ENCODE results near the gene CLDN5.

GRCh38 chr22:19494001-19494560 is 30.1 kb downstream of the CLDN5 start:
- no peak for TF ChIP-seq CTCF (IDR thresholded peaks at IDR 0.05)
- no peak for TF ChIP-seq POLR2A (IDR thresholded peaks at IDR 0.05)
- TF ChIP-seq POLR2AphosphoS5 (IDR thresholded peaks at IDR 0.05) = no peak

Measured in stomach (tissue), 4 donors.